GM10266 (cell line): ENCODE measurements around the gene STAT1.

Source experiments
- DNase-seq: peaks from one replicate; pipeline ENCODE4 v3.0.0; 2012; ENCODE audit errors: extremely low spot score
- TF ChIP-seq, protein P1 (sequence below): IDR thresholded peaks from 2 replicates; pipeline ENCODE4 v1.5.1; 2012; ENCODE audit warnings: mild to moderate bottlenecking, low read depth; ENCODE audit not compliant: control insufficient read depth, insufficient read depth; ENCODE audit errors: missing control alignments

STAT1 gene

DNA sequence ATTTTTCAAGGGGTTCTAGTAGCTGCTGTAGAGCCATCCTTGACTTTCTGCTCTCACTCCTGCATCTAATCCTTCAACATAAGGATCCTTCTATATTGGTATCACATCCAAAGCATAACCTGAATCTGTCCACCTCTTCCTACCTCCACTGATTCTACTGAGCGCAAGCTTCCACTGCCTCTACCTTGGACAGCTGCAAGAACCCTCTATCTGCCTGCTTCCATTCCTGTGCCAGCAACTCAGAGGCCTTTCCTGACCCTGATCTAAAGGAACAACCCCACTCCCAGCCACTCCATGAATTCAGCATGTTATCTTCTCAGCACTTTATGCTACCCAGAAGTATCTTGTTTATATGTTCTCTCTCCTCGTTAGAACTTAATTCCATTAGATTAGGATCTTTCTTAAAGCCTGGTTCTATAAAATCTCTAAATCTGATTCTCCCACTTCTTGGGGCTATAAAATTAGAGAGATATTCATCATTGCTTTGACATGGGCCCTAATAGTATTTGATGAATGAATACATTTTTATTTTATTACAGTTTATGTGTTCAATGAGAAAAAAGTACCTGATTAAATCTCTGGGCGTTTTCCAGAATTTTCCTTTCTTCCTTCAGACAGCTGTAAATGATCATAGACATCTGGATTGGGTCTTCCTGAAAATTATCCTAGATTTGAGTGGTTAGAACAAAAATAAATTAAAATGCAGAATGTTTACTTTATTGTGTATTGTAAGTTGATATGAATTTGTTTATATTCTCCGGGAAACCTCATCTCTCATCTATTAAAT, 6.8 kb downstream of the STAT1 start:
- TF ChIP-seq, protein P1, sequence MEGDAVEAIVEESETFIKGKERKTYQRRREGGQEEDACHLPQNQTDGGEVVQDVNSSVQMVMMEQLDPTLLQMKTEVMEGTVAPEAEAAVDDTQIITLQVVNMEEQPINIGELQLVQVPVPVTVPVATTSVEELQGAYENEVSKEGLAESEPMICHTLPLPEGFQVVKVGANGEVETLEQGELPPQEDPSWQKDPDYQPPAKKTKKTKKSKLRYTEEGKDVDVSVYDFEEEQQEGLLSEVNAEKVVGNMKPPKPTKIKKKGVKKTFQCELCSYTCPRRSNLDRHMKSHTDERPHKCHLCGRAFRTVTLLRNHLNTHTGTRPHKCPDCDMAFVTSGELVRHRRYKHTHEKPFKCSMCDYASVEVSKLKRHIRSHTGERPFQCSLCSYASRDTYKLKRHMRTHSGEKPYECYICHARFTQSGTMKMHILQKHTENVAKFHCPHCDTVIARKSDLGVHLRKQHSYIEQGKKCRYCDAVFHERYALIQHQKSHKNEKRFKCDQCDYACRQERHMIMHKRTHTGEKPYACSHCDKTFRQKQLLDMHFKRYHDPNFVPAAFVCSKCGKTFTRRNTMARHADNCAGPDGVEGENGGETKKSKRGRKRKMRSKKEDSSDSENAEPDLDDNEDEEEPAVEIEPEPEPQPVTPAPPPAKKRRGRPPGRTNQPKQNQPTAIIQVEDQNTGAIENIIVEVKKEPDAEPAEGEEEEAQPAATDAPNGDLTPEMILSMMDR = no peak
- DNase-seq = no peak

DNA sequence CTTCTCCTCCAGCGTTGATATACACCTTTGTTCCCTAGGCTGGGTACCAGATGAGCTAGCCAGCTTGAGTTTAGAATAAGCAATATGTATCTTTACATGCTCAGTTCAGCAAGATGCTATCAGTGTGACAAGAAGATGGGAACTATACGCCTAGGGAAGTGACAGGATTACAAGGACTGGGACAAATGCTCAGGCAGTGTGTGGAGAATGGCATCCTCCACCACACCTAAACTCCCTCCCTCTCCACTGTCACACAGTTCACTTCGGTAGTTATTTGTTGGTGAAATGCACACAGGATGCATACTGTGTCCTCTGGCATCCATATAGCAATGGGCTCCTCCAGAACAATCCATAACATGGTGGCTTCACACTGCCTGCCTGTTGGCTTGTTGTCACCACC, 7.7 kb downstream of the STAT1 start:
- TF ChIP-seq, protein P1 = no peak

DNA sequence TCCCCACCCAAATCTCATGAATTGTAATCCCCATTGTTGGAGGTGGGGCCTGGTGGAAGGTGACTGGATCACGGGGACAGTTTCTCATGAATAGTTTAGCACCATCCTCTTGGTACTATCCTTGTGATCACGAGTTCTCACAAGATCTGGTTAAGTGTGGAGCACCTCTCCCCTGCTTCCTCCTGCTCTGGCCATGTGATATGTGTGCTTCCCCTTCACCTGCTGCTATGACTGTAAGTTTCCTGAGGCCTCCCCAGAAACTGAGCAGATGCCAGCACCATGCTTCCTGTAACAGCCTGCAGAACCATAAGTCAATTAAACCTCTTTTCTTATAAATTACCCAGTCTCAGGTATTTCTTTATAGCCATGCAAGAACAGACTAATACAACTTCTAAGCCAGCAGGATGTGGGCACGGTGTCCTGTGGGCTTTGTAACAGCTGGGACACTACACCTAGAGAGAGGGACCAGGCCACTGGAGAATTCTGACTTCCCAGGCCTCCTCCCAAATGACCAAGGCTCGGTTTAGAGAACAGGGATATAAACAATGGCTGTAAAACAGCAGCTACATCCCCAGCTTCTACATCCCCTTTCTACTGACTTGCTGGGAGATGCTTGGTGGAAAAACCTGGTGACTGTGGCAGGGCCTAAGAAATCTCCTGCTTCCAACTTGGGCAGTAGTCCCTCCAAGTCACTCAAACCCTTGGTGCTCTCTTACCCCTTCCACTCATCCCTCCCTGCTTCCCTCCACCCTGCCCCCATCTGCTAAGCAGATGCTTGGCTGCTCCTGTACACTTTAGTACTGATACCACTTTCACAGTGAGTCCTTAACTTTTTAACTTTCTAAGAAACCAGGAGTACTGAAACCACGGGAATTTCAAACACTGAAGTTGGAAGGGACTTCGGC, 10.3 kb downstream of the STAT1 start:
- DNase-seq = no peak
- TF ChIP-seq, protein P1 = no peak

More for the DNA sequence above, 7.7 kb downstream of the STAT1 start:
- no peak for DNase-seq

DNA sequence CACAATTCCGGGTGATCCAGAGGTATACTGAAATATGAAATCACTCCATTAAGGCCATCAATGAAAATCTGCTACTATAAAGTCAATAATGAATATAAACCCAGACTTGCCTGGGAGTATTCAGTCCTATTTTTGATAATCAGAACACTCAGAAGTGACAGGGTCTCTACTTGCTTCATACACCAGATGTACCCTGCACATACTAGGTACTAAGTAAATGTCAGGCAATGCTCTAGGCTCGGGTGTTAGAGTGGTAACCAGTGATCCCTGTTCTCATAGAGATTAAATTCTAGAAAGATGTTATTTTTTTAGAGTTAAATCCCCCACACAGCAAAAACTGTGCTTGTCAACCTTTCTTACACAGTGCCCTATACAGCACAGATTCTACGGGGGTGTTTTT, 12.3 kb downstream of the STAT1 start:
- TF ChIP-seq, protein P1 = no peak
- DNase-seq = no peak

DNA sequence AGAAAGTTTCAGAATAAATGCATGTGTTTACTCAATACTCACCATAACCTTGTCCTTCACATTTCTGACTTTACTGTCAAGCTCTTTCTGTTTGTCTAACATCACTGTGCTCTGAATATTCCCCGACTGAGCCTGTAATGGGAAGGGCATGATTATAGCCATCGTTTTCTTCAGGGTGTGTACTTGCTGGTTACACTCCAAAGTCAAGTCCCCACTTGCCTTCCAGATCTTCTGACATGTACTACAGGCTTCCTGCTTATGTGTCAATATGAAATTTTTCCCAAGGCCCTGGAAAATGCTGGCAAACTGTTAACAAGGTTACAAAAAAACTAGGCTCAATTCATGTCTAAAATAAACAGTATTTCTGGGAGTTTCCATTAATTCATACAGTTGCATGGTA, 12.9 kb downstream of the STAT1 start:
- DNase-seq = no peak
- TF ChIP-seq, protein P1 = no peak

DNA sequence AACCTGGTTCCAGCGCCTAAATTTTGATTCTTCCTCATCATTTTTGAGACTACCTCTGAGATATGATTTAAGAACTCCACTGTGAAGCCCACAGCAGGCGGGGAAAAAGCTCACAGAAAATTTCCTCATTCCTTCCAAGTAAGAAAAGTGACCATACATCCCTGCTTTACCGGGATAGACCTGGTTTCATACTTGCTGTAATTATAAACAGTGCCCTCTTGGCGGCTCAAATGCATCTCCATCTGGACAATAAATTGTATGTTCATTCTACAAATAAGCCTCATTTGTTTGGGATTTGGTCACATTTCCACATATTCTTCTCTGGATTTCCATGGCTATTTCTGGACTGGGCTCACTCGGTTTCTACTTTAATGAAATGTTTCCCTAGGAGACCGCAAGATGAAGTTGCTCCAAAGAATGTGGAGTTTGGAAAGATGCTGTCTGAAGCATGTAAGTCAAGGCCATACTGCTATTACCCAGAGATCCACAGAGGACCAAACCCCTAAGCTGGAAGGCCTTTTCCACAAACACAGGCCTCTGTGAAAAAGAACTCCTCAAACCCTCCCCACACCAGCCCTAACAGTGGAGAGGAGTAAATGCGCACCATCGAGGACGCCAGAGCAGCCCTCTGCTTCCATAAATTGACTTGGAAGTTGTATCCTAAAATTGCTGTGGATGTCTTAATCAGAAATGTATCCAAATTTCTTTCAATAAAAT, 13.9 kb downstream of the STAT1 start:
- no peak for DNase-seq
- TF ChIP-seq, protein P1 = no peak
